Measurements from ENCODE around the gene ME3. TPM values are rescaled to one million over a fixed set of nuclear protein-coding genes. Genes with fewer than 3 reads are reported as not detected.

The ME3 gene
- total RNA-seq, 1 experiment from 2014 or later = 83.8 TPM

- ATAC-seq (no peak), DNase-seq (no peak)
- no peaks in the 10 kb centered on the region for H3K27me3 ChIP-seq (ENCODE audit: low read length)
- H3K36me3 ChIP-seq (ENCODE audit: low read depth, low read length) = no peaks in the 10 kb centered on the region
- ChIA-PET POLR2A (ENCODE audit: unreplicated experiment) (interaction anchor here (0.5 kb wide), 1 partner anchor 140 kb away, joined by 3 read pairs; no protein-coding TSS in a partner anchor), CTCF (no interaction called here)
- H3K9me2 ChIP-seq (replicated peaks; ENCODE audit: low read length) = no peaks in the 10 kb centered on the region
- H3K79me2 ChIP-seq (ENCODE audit: low read length) = no peaks in the 10 kb centered on the region
- intact Hi-C loops (cut with micrococcal nuclease) = no loop called here
- no peaks in the 10 kb centered on the region for H3K9me3 ChIP-seq (ENCODE audit: low read length)
- peak overlapping the region; percentile 77 for H3K9ac ChIP-seq (ENCODE audit: low read length)
- no peak overlapping the region for H3K4me2 ChIP-seq (ENCODE audit: low read length)
- BruUV-seq (replicated peaks) = no TSS peak
- no peak overlapping the region for H3K4me3 ChIP-seq (ENCODE audit: low read length)
- H2AFZ ChIP-seq (ENCODE audit: low read length) = no peak overlapping the region
- H3K4me1 ChIP-seq (ENCODE audit: insufficient read depth, low read length) = peaks cover 43% of the 10 kb centered on the region
- H3K27ac ChIP-seq (ENCODE audit: low read length) = peak overlapping the region; percentile 99
- TF ChIP-seq CTCF (conservative IDR thresholded peaks at IDR 0.05; ENCODE audit: low read depth, low read length) = no peak
- no peak for TF ChIP-seq EZH2phosphoT487 (IDR thresholded peaks at IDR 0.05; ENCODE audit: borderline replicate concordance, low read length)
- no peak for TF ChIP-seq EZH2 (IDR thresholded peaks at IDR 0.05; ENCODE audit: low read length, unreplicated experiment)
- H3F3A ChIP-seq (ENCODE audit: low read length, unreplicated experiment) = peaks cover 10% of the 10 kb centered on the region
- H4K20me1 ChIP-seq (ENCODE audit: low read length) = no peaks in the 10 kb centered on the region
Measured at GRCh38 chr11:86507249-86507845, 165.1 kb downstream of the ME3 start.

- no peaks in the 10 kb centered on the region for H3K9me3 ChIP-seq (ENCODE audit: low read length)
- H3K4me2 ChIP-seq (ENCODE audit: low read length) = no peak overlapping the region
- H4K20me1 ChIP-seq (ENCODE audit: low read length) = no peaks in the 10 kb centered on the region
- H3K27ac ChIP-seq (ENCODE audit: low read length) = no peak overlapping the region
- TF ChIP-seq EZH2 (IDR thresholded peaks at IDR 0.05; ENCODE audit: low read length, unreplicated experiment) (no peak), CTCF (conservative IDR thresholded peaks at IDR 0.05; ENCODE audit: low read depth, low read length) (no peak), EZH2phosphoT487 (IDR thresholded peaks at IDR 0.05; ENCODE audit: borderline replicate concordance, low read length) (no peak)
- ChIA-PET CTCF (no interaction called here), POLR2A (ENCODE audit: unreplicated experiment) (no interaction called here)
- peaks cover 39% of the 10 kb centered on the region for H3K4me1 ChIP-seq (ENCODE audit: insufficient read depth, low read length)
- no peaks in the 10 kb centered on the region for H3K27me3 ChIP-seq (ENCODE audit: low read length)
- no peaks in the 10 kb centered on the region for H3K79me2 ChIP-seq (ENCODE audit: low read length)
- H2AFZ ChIP-seq (ENCODE audit: low read length) = no peak overlapping the region
- intact Hi-C loops (cut with micrococcal nuclease) = no loop called here
- no peak for ATAC-seq
- no peak overlapping the region for H3K4me3 ChIP-seq (ENCODE audit: low read length)
- H3K36me3 ChIP-seq (ENCODE audit: low read depth, low read length) = no peaks in the 10 kb centered on the region
- DNase-seq = no peak
- H3K9ac ChIP-seq (ENCODE audit: low read length) = no peak overlapping the region
- peaks cover 10% of the 10 kb centered on the region for H3F3A ChIP-seq (ENCODE audit: low read length, unreplicated experiment)
- no peaks in the 10 kb centered on the region for H3K9me2 ChIP-seq (replicated peaks; ENCODE audit: low read length)
- no TSS peak for BruUV-seq (replicated peaks)
Measured at GRCh38 chr11:86506235-86506634, 166.2 kb downstream of the ME3 start.

GRCh38 chr11:86503131-86503530 is 169.3 kb downstream of the ME3 start:
- TF ChIP-seq CTCF (conservative IDR thresholded peaks at IDR 0.05; ENCODE audit: low read depth, low read length) = no peak
- no peak for TF ChIP-seq EZH2 (IDR thresholded peaks at IDR 0.05; ENCODE audit: low read length, unreplicated experiment)
- TF ChIP-seq EZH2phosphoT487 (IDR thresholded peaks at IDR 0.05; ENCODE audit: borderline replicate concordance, low read length) = no peak
- DNase-seq (no peak), ATAC-seq (no peak)
- ChIA-PET CTCF (no interaction called here), POLR2A (ENCODE audit: unreplicated experiment) (interaction anchor here (0.6 kb wide), 1 partner anchor 298 kb away, joined by 4 read pairs; no protein-coding TSS in a partner anchor)
- no peaks in the 10 kb centered on the region for H3K79me2 ChIP-seq (ENCODE audit: low read length)
- H3K4me1 ChIP-seq (ENCODE audit: insufficient read depth, low read length) = peaks cover 12% of the 10 kb centered on the region
- intact Hi-C loops (cut with micrococcal nuclease) = no loop called here
- no peaks in the 10 kb centered on the region for H3K36me3 ChIP-seq (ENCODE audit: low read depth, low read length)
- H3K27me3 ChIP-seq (ENCODE audit: low read length) = no peaks in the 10 kb centered on the region
- no peaks in the 10 kb centered on the region for H3K9me2 ChIP-seq (replicated peaks; ENCODE audit: low read length)
- no peak overlapping the region for H3K4me2 ChIP-seq (ENCODE audit: low read length)
- H4K20me1 ChIP-seq (ENCODE audit: low read length) = no peaks in the 10 kb centered on the region
- no peaks in the 10 kb centered on the region for H3K9me3 ChIP-seq (ENCODE audit: low read length)
- no peak overlapping the region for H3K27ac ChIP-seq (ENCODE audit: low read length)
- BruUV-seq (replicated peaks) = no TSS peak
- H3K9ac ChIP-seq (ENCODE audit: low read length) = no peak overlapping the region
- no peak overlapping the region for H3K4me3 ChIP-seq (ENCODE audit: low read length)
- no peaks in the 10 kb centered on the region for H3F3A ChIP-seq (ENCODE audit: low read length, unreplicated experiment)
- H2AFZ ChIP-seq (ENCODE audit: low read length) = no peak overlapping the region
